T47D (cell line): ENCODE measurements around the gene ABCA2.

ENCODE experiments used
- DNase-seq, 2 experiments: peaks; one replicate each; pipeline versions ENCODE4 v3.0.0 to v3.0.0-alpha.2; 2011 to 2012; ENCODE audit warnings: low read depth in 1 of 2, low spot score in 1 of 2
- JUND ChIP-seq: IDR thresholded peaks from 2 replicates; pipeline ENCODE4 v1.6.1; 2012; ENCODE audit warnings: low read depth
- in situ Hi-C: cut with HindIII; loops from 2 replicates; pipeline ENCODE4 v1.10.0; 2016; ENCODE audit warnings: low sequenced_read_pairs, low pct_unique_long_range_greater_than_20kb

ABCA2 gene

DNA sequence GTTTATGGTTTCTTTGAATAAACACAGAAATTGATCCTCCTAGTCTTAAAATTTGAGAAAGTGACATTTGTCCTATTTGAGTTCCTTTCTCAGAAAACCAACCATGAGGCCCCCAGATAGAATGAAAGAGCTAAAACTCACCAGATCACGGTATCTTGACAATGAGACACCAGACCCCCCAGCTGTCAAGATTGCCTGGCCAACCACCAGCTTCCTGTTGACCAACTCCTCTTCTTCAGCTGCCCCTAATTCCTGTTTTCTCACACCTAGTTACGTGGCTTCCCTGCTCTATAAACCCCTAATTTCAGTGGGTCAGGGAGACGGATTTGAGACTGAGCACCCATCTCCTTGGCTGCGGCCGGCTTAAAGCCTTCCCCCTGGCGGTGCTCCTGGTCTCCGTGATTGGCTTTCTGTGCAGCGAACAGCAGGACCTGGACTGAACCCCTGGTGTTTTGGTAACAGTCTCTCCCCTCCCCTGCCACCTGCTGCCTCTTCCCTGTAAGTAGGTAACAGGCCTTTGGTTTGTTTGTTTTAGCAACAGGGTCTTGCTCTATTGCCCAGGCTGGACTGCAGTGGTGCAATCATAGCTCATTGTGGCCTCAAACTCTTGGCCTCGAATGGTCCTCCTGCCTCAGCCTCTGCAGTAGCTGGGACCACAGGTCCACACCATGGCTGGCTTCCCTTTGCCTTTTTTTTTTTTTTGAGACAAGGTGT, 30.6 kb upstream of the ABCA2 start:
- DNase-seq: no peak
- no peak for TF ChIP-seq JUND
- in situ Hi-C loops: no loop called here

DNA sequence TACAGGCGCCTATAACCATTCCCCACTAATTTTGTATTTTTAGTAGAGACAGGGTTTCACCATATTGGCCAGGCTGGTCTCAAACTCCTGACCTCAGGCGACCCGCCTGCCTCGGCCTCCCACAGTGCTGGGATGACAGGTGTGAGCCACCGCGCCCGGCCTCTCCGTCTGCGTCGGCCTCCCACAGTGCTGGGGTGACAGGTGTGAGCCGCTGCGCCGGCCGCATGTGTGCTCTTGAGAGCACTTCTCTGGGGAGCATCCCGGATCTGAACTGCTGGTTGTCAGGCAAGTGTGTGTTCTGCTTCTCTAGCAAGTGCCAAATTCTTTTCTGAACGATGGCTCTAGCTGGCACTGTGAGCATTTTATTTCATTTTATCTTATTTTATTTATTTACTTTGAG, 29.5 kb upstream of the ABCA2 start:
- TF ChIP-seq JUND: no peak
- DNase-seq: no peak
- in situ Hi-C loops: no loop called here

DNA sequence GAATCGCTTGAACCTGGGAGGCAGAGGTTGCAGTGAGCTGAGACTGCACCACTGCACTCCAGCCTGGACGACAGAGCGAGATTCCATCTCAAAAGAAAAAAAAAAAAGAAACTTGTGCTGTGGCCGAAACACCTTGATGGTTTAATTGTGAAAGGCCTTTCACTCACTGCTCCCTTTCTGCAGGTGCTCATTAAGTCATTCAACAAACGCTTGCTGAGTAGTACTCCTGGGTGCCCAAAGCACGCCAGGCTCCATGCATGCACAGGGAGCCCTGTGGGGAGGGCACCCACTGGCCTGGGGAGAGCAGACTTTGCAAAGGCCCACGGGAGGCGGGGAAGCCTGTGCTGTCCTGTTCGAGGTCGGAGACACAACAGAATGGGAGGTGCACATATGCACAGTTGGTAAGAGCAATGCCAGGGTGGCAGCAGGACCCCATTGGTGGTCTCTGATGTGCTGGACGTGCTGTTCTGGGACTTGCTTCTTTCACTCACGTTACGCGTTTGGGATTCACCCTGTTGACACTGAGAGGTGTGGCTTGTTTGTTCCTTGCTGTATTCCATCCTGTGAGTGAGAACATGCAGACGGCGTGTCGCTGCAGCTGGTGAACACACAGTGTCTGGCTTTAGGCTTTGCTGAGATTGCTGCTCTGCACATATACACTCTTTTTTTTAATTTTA, 28.8 kb upstream of the ABCA2 start:
- DNase-seq: no peak
- in situ Hi-C loops: no loop called here
- TF ChIP-seq JUND: no peak

DNA sequence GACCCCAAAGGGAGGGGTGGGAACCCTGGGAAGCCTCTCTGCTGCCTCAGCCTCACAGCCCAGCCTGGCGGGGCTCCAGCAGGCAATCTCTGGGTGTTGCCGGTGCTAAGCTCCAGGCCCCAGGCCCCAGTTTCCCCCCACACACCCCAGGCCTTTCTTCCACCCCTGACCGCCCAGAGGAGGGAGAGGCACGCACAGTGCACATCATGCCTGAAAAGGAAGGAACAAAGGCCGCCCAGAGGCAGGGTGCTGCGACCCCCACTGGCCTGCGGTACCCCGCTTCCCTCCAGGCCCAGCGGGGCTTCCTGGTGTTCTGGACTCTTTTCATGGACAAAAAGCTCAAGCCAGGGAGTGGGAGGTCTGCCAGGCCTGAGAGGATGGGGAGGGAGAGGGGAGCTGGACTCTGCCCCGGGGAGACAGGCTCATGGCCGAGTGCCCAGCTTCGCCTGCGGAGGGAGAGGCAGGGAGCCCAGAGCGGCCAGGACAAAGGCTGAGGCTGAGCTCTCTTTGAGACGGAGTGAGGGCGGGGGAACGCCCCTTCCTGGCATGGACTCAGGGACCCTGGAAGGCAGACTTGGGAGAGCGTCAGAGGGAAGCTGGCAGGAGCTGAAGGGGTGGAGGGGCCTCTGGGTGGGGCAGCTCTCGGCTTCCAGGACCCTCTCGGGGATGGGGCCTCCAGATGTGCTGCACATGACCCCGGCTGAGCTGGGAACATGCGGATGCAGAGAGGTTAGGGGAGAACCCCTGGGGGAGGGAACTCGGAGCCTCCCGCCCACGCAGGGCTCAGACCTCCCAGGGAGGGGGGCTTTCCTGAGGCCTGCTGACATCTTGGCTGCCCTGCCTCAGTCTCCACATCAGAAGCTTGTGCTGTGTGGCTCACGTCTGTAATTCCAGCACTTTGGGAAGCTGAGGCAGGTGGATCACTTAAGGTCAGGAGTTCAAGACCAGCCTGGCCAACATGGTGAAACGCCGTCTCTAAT, 27.6 kb upstream of the ABCA2 start:
- no peak for DNase-seq
- in situ Hi-C loops: no loop called here
- no peak for TF ChIP-seq JUND

DNA sequence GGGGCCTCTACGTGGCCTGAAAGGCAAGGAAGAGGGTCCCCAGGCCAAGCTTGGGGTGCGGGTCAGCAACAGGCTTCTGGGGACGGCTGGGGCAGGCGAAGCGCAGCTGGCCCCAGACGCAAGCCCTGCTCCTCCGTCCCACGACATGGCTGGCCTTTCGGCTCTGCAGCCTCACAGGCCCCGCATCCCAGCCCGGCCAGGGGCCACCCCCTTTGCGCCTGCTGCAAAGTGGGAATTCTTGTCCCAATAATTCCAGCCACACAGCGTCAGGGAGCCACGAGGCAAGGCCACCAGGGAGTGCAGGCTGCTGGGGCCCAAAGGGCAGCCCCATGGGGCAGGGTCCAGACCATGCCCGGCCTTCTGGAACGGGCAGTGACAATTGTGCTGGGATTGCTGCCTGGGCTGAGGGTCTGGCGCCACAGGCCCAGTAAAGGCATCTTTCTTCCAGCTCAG, 26.9 kb upstream of the ABCA2 start:
- TF ChIP-seq JUND: no peak
- in situ Hi-C loops: no loop called here
- no peak for DNase-seq

DNA sequence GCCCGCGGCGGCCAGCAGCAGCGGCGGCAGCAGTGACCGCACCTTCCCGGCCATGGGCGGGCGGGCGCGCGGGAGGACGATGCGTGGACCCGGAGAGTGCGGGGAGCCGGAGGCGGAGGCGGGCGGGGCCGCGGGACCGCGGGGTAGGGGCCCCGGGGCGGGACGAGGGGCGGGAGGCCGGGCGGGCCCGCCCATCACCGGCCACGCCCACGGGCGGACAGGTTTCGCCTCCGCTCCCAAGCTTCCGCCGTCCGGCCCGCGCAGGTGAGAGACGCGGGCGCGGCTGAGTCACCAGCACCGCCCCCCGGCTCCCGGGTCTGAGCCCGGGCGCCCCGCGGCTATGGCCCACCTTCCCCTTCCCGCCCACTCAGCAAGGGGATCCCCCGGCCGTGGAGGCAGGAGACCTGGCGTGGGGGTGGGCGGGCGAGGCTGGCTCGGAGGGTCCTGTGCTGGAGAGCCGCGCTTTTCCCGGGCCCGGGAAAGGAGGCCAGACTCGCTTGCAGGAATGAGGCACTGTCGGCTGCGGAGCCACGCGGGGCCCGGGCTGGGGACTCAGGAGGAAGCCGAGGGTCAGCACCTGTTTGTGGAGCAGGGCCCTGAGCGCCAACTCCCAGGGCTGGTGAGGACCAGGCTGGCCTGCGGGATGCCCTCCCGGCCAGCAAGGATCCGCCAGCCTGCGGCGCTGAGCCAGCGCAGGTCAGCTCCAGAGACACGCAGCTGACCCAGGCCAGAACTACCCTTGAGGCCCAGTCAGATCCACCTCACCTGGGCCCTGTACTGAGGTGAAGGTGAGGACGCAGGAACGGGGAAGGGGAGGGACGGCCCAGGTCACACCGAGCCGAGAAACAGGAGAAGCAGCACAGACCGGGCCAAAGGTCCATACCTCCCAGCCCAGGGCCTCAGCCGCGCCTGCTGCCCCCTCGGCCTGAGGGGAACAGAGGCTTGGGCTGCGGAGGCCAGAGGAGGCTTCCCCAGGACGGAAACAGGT, 26.2 kb upstream of the ABCA2 start, which contains the start of gene ENTPD2:
TSS of gene ENTPD2 (minus strand) at position 118 of the 988 bp plus-strand sequence. CDS start at position 54, 64 bp downstream.
- DNase-seq: peak; percentile 89 to 96
- in situ Hi-C loops: no loop called here
- TF ChIP-seq JUND: no peak

DNA sequence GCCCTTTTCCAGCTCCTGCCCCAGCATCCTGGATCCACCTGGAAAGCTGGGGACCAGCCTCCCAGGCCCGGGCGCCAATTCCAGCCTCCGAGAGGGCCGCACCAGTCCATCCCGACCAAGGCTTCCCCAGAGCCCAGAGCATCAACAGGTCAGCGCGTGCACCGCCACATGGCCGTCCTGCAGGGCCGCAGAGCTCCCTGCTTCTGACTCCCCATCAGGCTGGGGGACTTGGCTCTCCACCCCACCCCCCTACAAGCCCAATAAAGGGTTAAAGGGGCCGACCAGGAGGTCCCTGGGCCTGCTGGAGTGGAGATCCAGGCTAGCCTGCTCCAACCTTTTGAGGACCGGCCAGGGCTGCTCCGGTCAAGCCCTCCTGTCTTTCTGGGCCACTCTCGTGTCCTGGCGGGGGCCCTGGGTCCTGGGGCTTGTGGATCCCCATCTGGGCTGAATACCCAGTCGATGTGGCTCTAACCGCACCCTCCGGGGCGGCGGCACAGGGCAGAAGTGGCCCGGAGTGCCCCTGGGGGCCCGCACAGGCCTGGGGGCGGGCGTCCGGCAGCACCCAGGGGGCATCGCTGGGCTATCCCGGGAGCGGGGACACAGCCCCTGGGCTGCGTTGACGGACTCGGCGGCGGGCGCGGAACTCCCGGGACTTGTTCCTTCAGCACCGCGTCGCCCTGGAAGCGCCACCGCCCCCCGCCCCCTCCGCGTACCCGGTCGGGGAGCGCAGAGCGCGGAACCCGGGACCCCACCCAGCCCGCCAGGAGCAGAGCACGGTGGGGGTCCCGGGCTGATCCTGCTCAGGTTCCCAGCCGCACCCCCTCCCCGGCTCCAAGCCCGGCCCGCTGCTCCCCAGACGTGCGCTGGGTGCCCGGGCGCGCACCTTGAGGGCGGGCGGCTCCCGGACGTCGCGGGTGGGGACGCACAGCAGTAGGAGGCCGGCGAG, 25.2 kb upstream of the ABCA2 start:
- in situ Hi-C loops: no loop called here
- no peak for DNase-seq
- no peak for TF ChIP-seq JUND

DNA sequence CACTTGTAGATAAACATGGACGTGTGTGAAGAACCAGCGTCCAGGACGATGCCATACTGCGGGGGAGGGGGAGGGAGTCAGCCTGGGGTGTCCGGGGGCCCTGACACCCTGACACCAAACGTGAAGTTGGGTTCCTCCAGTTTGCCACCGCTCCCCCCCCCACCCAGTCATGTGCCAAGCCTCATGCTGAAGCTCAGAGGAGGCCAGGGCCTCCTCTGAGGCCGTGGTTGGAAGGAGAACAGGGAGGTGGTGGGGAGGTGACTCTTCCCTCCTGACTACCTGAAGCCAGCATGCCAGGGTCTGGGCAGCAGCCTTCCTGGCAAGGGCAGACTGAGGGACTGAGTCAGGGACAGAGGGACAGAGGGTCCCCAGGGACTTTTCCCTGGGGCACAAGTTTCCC, 24.3 kb upstream of the ABCA2 start:
- no peak for DNase-seq
- TF ChIP-seq JUND: no peak
- in situ Hi-C loops: no loop called here

DNA sequence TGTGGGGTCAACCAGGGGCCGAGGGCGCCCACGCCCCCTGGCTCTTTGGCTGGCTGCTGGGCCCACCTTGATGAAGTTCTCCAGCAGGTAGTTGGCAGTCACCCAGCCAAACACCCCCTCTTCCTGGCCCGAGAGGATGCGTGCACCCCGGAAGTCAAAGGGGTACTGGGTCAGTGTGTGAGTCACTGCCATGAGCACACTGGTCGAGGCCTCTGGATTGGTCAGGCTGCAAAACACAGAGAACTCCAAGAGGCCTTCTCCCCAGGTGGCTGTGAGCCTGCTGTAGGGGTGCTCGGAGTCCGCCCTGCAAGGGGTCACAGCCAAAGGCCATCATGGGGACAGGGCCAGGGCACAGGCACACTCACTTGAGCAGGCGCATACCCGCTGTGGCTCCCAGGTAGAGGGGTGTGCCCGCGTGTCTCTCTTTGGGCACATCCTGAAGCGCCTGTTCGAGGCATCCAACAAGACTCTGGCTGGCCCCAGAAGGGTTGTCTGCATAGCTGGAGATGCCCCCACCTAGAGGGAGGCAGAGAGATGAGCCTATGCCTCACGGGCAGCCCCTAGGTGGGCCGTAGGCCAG, 23.2 kb upstream of the ABCA2 start:
- no peak for TF ChIP-seq JUND
- in situ Hi-C loops: no loop called here
- no peak for DNase-seq

DNA sequence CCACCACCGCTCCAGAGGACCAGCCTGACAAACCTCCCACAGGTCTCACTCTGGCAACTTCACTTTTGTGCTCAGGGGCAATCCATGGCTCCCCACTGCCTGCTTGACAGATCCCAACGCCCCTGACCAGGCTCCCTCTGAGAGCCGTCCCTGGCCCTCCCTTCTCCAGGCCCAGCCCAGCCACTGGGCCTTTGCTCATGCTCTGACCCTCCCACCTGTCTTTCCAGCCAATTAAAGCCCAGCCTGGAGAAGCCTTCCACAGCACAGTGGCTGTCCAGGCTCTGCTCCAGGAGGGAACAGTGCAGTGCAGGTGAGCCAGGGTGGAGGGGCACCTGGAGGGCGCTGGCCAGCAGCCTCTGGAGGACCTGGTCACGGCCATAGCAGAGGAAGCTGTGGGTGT, 22.5 kb upstream of the ABCA2 start:
- DNase-seq: peak in 1 of 2 experiments; percentile 64
- in situ Hi-C loops: no loop called here
- no peak for TF ChIP-seq JUND
